ENCODE data around the gene CHST15. TPM values are rescaled to one million over a fixed set of nuclear protein-coding genes. Genes with fewer than 3 reads are reported as not detected.

CHST15 gene
- total and polyA plus RNA-seq, 2 of the 8 experiments (the other 6 are each of a cell fraction or from before 2014, with no cell fraction given): 8.8 to 9.1 TPM

GRCh38 chr10:123995461-123996131 lies 97.8 kb downstream of the CHST15 start (continued):
- TF ChIP-seq CTCF (IDR thresholded peaks at IDR 0.05; ENCODE audit: control extremely low read depth in 1 of 3, insufficient read depth in 1 of 3, low read depth in 1 of 3, low read length in 3 of 3) (peak; percentile 61 to 87 (median 81)), E2F6 (IDR thresholded peaks at IDR 0.05) (peak; percentile 26; the same call in 1 of the 2 replicates), KDM4A (IDR thresholded peaks at IDR 0.05; ENCODE audit: low read depth, low read length, severe bottlenecking) (peak; percentile 65), MAX (IDR thresholded peaks at IDR 0.05) (peak; percentile 32), ATF2 (IDR thresholded peaks at IDR 0.05; ENCODE audit: low read length) (no peak), SRF (IDR thresholded peaks at IDR 0.05; ENCODE audit: low read depth, low read length) (no peak), EZH2 (IDR thresholded peaks at IDR 0.05; ENCODE audit: low read depth, low read length, severe bottlenecking) (peak; percentile 17)
